Endometrium (tissue), 2 donors: ENCODE data around the gene BTBD9.
"Not testable (repeated sequence)": the region's sequence is repeated elsewhere in the genome, so short reads cannot be mapped to it uniquely, and the experiment has no call there.

Experiments
- FAIRE-seq: peaks from 2 replicates; lab custom pipeline; 2012; peaks lifted over from hg19 to GRCh38; lab: Jason Lieb, UNC
- donor health status: control.
- donor health status: control.

The BTBD9 gene

GRCh38 chr6:38143191-38144150, 496.3 kb downstream of the BTBD9 start:
- no peak for FAIRE-seq

DNA sequence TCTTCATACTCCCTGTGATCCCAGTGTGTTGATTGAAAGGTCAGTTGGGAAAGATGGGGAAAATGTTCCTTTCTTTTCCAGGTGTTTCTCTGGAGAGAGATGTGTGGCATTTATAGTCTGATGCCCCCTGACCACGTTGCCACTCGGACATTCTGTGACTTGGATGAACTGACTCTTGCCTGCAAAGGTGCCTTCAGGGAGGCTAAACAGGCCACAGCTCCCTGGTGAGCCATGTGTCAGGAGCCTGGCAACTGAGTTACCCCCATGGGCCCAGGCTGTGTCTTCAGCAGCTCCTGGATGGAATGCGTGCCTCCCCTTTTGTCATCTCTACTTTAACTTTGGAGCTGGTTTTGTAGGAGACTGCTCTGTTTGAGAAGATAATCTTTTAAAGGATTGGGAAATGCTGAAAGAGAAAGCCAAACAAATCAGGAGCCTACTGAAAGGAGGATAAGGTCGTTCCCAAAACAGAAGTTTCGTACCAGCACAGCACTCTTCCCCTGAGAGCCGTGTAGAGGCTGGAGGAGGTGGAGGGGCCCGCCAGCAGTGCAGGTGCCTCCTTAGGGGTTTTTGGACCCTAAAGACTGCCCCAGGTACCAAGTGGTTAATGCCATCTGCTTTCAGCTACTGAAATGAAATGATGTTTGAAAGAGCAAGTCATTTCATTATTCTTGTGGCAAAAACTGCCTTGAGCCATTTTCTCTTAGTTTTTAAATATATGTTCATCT, 497.4 kb downstream of the BTBD9 start:
- no peak for FAIRE-seq

DNA sequence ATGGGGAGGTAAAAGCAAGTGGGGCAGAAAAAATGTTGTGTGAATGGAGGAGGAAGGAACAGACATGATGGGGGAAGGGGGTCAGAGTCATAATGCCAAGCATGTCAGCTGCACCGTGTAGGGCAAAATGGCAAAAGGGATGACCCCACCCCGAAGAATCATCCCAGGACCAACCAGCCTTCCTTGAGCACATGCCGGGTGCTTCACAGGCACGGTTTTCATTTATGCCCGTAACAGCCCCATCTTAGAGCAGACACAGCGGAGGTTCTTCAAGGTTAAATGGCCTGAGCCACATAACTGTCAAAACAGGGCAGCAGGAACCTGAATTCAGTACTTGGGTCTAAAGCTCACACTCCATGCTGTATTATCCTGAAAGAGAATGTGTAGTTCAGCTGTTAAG, 498.0 kb downstream of the BTBD9 start:
- FAIRE-seq, result no peak

DNA sequence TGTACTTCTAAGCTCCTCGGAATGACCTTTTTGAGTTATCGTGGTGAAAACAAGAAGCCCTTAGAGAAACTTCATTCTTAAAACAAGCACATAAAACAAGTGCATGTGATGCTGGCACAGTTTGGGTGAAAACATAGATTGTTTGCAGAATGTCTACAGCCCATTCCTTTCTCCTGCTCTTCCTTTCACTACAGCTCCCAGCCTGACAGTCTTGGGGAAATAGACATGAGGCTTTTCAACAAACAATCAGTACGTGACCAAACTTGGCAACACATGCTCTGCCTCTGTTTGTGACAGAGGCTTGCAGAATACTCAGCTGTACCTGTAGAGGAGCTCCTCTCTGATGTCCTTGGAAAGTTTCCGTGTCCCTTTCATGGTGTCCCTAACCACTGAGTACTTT, 498.6 kb downstream of the BTBD9 start:
- no peak for FAIRE-seq

DNA sequence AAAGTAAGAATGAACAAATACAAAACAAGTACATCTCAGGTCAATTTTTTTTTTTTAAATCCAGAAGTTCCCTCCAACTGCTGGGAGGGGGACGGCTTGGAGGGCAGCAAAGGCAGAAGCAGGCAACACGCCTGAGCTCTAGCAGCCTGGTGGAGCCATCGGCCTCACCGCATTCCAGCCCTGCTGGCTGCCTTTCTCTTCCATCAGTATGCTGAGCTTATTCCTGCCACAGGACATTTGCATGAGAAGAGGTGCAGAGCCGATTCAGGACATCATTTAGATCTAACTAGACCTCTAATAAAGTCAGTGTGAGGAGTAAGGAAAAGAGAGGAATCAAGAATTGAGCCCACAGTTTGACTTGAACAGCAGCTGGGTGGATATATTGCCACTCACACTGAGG, 501.4 kb downstream of the BTBD9 start:
- FAIRE-seq, result no peak

DNA sequence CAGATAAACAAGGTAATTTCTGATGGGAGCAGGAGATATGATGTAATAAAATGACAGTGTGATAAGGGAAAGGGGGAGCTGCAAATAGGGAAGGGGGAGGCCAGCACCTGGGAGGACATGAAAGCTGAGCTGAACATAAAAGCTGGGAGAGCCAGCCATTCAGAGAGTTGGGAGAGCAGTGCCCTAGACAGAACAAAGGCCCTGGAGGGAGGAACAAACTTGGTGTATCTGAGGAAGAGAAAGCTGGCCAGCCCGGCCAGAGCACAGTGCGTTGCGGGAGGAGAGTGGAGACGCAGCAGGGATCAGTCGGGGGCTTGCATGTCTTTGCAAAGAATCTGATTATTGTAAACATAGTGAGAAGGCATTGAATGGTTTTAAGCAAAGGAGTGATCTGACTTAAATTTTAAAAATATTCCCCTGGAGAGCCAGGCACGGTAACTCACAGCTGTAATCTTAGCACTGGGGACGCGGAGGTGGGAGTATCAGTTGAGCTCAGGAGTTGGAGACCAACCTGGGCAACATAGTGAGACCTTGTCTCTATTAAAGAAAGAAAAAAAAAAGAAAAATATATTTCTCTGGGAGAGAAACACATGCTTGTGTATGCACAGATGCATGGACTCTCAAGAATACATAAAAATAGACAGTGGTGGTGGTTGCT, 502.0 kb downstream of the BTBD9 start:
- no peak for FAIRE-seq

- FAIRE-seq, result no peak
These were observed 503.2 kb downstream of the BTBD9 start for GRCh38 chr6:38136547-38136946.

GRCh38 chr6:38134704-38135088, 505.0 kb downstream of the BTBD9 start:
- FAIRE-seq, result no peak

DNA sequence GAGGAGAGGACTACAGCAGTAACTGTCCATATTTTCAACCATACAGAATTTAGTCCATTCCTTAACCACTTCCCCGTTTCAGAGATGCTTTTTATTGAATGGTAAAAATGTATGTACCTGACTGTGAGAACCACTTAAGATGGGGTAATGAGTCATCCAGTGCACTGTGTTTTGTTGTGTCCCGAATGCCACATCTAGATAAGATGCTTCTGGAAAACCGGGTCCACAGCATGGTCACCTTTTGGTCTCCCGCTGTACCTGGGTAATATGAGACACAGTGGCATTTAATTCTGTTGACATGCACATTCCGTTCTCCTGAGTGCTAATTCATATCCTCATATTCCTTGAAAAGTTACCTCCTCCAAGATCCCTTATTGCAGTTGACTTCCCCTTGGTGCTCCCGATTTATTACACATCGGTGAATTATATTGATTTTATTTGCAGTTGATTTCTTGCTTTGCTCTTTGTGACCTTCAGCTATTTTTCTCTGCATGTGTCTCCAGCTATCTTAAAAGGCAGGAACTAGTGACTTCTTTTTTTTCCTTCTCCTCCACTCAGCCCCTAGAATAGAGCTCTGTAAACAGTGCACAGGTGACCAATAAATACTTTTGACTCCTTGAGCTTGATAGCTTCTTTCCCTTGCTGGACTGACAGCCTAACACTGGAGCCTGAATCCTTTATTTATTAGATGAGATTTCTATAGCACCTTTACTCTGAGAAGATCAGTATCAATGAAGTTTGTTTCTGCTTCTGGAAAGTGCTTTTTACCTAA, 505.6 kb downstream of the BTBD9 start:
- no peak for FAIRE-seq

DNA sequence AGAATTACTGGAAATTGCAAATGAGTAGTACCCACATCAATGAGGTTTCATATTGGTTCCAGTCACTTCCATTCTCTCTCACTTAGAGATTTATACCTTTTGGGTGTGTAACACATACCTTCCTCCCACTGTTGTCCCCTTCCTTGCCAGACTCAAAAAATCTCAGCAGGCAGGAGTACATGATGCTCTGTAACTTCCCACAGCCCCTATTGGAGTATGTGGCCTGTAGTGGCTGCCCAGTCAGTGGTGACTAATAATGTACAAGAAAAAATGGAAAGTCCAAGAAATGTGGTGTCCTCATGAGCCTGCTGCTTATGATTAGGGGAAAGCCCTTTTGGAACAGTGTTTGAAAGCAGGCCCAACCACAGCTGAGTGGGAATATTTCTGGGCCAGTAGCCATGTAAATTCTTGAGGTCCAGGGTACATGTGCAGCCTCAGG, 508.2 kb downstream of the BTBD9 start:
- no peak for FAIRE-seq

DNA sequence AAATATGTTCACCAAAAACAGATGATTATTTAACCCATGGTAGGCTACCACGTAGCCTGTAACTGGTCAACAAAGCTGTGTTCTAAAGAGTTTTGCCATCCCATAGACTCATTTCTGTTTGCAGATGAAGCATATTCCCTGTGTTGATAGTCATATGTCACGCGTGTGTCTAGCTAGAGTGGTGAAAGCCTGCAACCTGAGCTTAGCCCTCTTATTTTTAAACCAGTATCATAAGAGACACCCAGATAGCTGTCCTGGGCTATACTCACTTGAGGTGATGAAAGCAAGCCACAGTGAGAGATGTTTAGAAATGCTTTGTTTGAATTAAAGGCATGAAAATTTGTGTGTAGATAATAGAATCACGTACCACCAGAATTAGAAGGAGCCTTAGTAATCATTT, 512.4 kb downstream of the BTBD9 start:
- no peak for FAIRE-seq

DNA sequence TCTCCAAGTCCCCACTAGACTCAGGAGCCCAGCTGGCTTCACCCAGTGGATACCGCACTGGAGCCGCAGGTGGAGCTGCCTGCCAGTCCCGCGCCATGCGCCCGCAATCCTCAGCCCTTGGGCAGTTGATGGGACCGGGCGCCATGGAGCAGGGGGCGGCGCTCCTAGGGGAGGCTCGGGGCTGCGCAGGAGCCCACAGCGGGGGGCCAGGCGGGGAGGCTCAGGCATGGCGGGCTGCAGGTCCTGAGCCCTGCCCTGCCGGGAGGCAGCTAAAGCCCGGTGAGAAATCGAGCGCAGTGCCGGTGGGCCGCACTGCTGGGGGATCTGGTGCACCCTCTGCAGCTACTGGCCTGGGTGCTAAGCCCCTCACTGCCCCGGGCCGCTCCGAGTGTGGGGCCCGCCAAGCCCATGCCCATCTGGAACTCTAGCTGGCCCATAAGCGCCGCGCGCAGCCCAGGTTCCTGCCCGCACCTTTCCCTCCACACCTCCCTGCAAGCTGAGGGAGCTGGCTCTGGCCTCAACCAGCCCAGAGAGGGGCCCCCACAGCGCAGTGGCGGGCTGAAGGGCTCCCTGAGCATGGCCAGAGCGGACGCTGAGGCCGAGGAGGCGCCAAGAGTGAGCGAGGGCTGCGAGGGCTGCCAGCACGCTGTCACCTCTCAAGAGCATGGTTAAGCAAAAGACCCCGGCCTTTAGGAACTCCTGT, 515.4 kb downstream of the BTBD9 start:
- FAIRE-seq, result not testable (repeated sequence)

GRCh38 chr6:38119516-38119915, 520.2 kb downstream of the BTBD9 start:
- FAIRE-seq, result no peak

DNA sequence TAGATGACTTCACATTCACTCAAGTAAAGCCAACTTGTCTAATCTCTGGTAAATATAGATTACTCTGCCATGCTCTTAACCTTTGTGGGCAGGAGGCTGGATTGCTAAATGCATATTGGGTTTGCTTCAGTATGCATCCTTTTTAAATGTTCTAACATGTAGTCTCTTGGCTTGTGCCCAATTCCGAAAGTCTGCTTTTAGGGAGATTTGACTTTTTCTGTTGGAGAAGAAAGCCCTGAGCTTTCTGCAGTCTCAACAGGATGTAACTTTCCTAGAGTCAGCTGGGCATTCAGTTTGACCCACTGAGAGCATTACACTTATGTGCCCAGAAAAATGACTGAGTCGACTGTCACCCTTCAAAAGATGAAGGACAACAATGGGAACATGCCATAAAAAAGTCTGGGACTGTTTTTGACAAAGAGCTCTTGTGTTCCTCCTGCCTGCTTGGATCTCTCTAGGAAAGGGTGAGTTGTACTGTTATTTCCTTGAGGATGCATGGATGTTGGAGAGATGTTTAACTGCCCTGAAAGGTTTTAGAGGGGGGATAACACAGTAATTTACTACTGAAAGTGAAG, 520.9 kb downstream of the BTBD9 start:
- FAIRE-seq, result no peak
